DMS53 treated with DMSO at 0.1 percent for 48 hours (cell line): Measurements from ENCODE around the gene YBX1.
"Not testable (repeated sequence)": the region's sequence is repeated elsewhere in the genome, so short reads cannot be mapped to it uniquely, and the experiment has no call there.

Experiments
- DNase-seq: peaks from one replicate; lab custom pipeline; 2025; ENCODE audit not compliant: unreplicated experiment; lab: John Stamatoyannopoulos, UW

The YBX1 gene

GRCh38 chr1:42681741-42682483 is at the start of gene YBX1:
Gene YBX1, plus strand, starts transcription at chr1:42682418. Its CDS starts 148 bp downstream, at chr1:42682566.
- DNase-seq = peak; percentile 98

GRCh38 chr1:42639116-42639515 is 43.1 kb upstream of the YBX1 start:
- DNase-seq = no peak

- no peak for DNase-seq
Observed at GRCh38 chr1:42646056-42646455, 36.2 kb upstream of the YBX1 start.

- DNase-seq = no peak
Observed at GRCh38 chr1:42657201-42657600, 25.0 kb upstream of the YBX1 start.

- DNase-seq = peak; percentile 92
Observed at GRCh38 chr1:42657981-42658876, 24.0 kb upstream of the YBX1 start, which contains the start of gene PPIH. Gene PPIH, plus strand, starts transcription at chr1:42658423. Its CDS starts 24 bp downstream, at chr1:42658447.

- DNase-seq = no peak
Observed at GRCh38 chr1:42658877-42659337, 23.3 kb upstream of the YBX1 start.

GRCh38 chr1:42660907-42661500 is 21.2 kb upstream of the YBX1 start:
- DNase-seq = no peak

GRCh38 chr1:42669936-42670335 is 12.3 kb upstream of the YBX1 start:
- no peak for DNase-seq

- no peak for DNase-seq
Observed at GRCh38 chr1:42670425-42670824, 11.8 kb upstream of the YBX1 start.

- no peak for DNase-seq
Observed at GRCh38 chr1:42674214-42674613, 8.0 kb upstream of the YBX1 start.

GRCh38 chr1:42674682-42675081 is 7.5 kb upstream of the YBX1 start:
- DNase-seq = no peak

GRCh38 chr1:42675467-42675866 is 6.8 kb upstream of the YBX1 start:
- no peak for DNase-seq

GRCh38 chr1:42676534-42677087 is 5.6 kb upstream of the YBX1 start:
- DNase-seq = no peak

- no peak for DNase-seq
Observed at GRCh38 chr1:42679364-42679983, 2.7 kb upstream of the YBX1 start.

- no peak for DNase-seq
Observed at GRCh38 chr1:42680055-42680454, 2.2 kb upstream of the YBX1 start.

- DNase-seq = no peak
Observed at GRCh38 chr1:42680921-42681683, 1.1 kb upstream of the YBX1 start.

GRCh38 chr1:42682484-42682738 is 193 bp downstream of the YBX1 start:
- DNase-seq = not testable (repeated sequence)

- peak; percentile 33 for DNase-seq
Observed at GRCh38 chr1:42682739-42683531, 717 bp downstream of the YBX1 start.

- no peak for DNase-seq
Observed at GRCh38 chr1:42684139-42684538, 1.9 kb downstream of the YBX1 start.
